ENCODE results near the gene FLT3LG.

The FLT3LG gene

GRCh38 chr19:49489601-49490167, 15.7 kb downstream of the FLT3LG start:
- no peak for DNase-seq

- DNase-seq = no peak
These were observed 16.4 kb downstream of the FLT3LG start for GRCh38 chr19:49490287-49491029.

GRCh38 chr19:49491030-49491803, 17.2 kb downstream of the FLT3LG start:
- no peak for DNase-seq

GRCh38 chr19:49491804-49492572, 18.0 kb downstream of the FLT3LG start:
- DNase-seq = no peak

GRCh38 chr19:49492573-49493405, 18.8 kb downstream of the FLT3LG start:
- no peak for DNase-seq

GRCh38 chr19:49496574-49497008, 22.6 kb downstream of the FLT3LG start:
- no peak for DNase-seq

- no peak for DNase-seq
These were observed 23.2 kb downstream of the FLT3LG start for GRCh38 chr19:49497047-49497788.

GRCh38 chr19:49497789-49498103, 23.7 kb downstream of the FLT3LG start:
- no peak for DNase-seq

GRCh38 chr19:49498475-49498874, 24.5 kb downstream of the FLT3LG start:
- no peak for DNase-seq

GRCh38 chr19:49499030-49499670, 25.1 kb downstream of the FLT3LG start:
- DNase-seq = no peak

- DNase-seq = no peak
These were observed 29.0 kb downstream of the FLT3LG start for GRCh38 chr19:49502866-49503581.

GRCh38 chr19:49503582-49503962, 29.6 kb downstream of the FLT3LG start:
- no peak for DNase-seq

- no peak for DNase-seq
These were observed 32.6 kb downstream of the FLT3LG start for GRCh38 chr19:49506575-49507105.

- DNase-seq = no peak
These were observed 33.9 kb downstream of the FLT3LG start for GRCh38 chr19:49507803-49508494.

GRCh38 chr19:49512970-49513745, 39.1 kb downstream of the FLT3LG start:
- DNase-seq = no peak

- DNase-seq = no peak
These were observed 39.7 kb downstream of the FLT3LG start for GRCh38 chr19:49513746-49514118.

- DNase-seq = no peak
These were observed 40.1 kb downstream of the FLT3LG start for GRCh38 chr19:49514151-49514550.

GRCh38 chr19:49515767-49516166, 41.8 kb downstream of the FLT3LG start:
- DNase-seq = no peak

- no peak for DNase-seq
These were observed 44.0 kb downstream of the FLT3LG start for GRCh38 chr19:49518033-49518432.

Data from cortex of kidney (tissue), 1 donor.